HG03066 (cell line): ENCODE results near the gene TASP1.
"Not testable (repeated sequence)": the region's sequence is repeated elsewhere in the genome, so short reads cannot be mapped to it uniquely, and the experiment has no call there.

ENCODE experiments used
- ATAC-seq: cut with Tn5 transposase; IDR thresholded peaks from one replicate; pipeline ENCODE4 v1.9.1; 2021; ENCODE audit warnings: low read depth; ENCODE audit not compliant: unreplicated experiment

Gene TASP1

DNA sequence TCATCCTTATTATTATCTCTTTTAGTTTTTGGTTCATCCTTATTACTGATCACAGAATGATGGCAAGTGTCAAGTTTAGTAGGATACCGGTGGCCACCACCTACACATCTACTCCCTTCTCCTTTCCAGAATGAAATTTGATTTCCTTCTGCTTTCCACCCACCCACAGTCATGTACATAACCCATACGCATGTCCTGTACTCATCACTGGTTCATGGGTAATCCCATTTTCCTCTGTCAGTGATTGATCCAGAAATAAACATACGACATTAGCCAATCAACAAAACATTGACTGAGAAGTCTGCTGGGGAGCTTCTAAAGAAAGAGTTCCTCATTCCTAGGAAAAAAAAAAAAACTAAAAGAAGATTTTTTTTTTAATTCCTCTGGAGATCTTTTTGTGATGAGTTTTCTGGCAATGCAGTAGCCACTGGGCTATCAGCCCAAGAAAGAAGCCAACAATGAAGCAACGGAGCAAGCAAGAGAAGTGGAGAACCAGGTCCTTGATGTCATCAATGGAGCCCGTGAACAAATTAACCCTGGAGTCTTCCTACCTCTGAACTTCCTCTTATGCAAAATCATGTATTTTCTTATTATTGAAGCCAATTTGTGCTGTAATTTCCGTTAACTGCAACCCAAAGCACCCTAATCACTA is 127.8 kb downstream of the TASP1 start:
- ATAC-seq = no peak

GRCh38 chr20:13507646-13508045 is 131.1 kb downstream of the TASP1 start:
- ATAC-seq = no peak

- no peak for ATAC-seq
Observed at GRCh38 chr20:13501500-13501899, 137.2 kb downstream of the TASP1 start.

DNA sequence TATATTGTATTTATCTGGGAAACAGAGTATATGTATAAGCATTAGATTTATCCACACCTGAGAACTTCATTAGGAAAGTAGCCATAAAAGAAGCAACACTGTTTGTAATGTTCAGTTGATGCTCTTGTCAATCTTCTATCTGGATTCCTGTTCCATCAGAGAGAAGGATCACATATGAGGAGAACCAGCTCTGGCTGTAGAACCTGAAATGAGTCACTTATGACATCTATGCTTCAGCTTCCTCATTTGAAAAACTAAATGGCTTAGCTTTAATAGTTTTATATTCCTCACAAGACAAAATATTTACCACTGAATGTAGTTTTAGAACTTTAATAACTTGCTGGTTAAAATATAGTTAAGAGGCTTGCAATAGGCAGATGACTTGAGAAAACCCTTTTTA is 144.7 kb downstream of the TASP1 start:
- ATAC-seq = no peak

- ATAC-seq = no peak
Observed at GRCh38 chr20:13493143-13493542, 145.6 kb downstream of the TASP1 start.

- ATAC-seq = no peak
Observed at GRCh38 chr20:13492001-13492481, 146.7 kb downstream of the TASP1 start.

GRCh38 chr20:13487202-13487601 is 151.5 kb downstream of the TASP1 start:
- no peak for ATAC-seq

DNA sequence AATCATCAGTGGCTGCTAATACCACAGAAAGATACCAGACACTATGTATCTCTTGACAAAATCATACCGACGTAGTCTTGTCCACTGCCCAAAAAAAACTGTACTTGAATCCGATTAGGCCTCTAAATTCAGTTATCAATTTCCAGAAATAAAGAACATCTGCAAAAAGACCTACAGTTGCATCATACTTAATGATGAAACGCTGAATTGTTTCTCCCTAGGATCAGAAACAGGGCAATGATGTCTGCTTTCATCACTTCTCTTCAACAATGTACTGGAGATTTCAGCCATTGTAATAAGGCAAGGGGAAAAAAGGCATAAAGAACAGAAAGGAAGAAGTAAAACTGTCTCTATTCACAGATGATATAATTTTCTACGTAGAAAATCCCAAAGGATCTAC is 152.0 kb downstream of the TASP1 start:
- no peak for ATAC-seq

DNA sequence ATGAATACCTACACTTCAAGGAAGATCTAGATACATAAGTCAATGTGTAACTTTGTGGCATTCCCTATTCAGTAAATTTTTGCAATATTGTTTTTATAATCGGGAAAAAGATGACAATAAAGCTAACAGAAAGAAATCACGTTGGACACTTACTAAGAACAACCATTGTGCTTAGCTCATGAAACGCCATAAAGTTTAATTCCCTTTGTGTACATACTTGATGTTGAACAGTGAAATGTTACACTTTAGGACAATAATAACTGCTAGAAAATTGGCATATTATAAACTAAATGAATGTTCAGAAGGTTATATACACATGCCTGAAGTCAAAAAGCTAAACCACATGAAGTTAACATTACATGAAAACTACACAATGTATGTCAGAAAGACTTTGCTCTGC is 153.2 kb downstream of the TASP1 start:
- no peak for ATAC-seq

DNA sequence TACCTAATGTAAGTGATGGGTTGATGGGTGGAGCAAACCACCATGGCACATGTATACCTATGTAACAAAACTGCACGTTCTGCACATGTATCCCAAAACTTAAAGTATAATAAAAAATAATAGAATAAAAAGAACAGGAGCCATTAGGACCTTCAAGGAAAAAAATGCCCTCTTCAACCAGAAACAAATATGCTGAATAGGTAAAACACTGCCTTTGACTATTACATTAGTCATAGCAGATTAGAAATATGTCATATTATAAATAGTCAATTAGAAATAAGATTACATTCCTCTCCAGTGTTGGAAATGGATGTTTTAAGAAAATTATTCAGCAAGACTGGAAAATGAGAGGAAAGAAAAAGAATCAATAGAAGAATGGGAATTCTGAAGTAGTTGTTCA is 153.7 kb downstream of the TASP1 start:
- ATAC-seq = not testable (repeated sequence)

DNA sequence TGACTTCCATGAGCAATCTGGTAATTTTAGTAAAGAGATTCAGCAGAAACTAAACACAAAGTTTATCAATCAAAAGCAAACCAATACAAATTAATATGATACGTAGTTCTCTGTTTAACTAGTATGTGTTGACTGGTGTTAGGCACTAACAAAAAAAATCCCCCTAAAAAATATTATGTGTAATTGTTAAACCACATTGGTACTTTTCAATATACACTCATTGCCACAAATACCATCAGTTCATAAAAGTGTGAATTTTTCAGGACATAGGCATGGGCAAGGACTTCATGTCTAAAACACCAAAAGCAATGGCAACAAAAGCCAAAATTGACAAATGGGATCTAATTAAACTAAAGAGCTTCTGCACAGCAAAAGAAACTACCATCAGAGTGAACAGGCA is 155.3 kb downstream of the TASP1 start:
- ATAC-seq = not testable (repeated sequence)

DNA sequence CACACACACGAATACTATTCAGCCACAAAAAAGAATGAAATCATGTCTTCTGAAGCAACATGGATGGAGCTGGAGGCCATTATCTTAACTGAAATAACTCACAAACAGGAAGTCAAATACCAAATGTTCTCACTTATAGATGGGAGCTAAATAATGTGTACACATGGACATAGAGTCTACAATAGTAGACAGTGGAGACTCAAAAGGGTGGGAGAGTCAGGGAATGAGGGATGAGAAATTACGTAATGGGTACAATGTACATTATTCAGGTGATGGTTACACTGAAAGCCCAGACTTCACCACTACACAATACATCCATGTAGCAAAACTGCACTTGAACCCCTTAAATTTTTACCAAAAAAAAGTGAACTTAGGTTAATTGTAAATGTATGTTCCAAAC is 160.4 kb downstream of the TASP1 start:
- no peak for ATAC-seq

- ATAC-seq = no peak
Observed at GRCh38 chr20:13474467-13474866, 164.3 kb downstream of the TASP1 start.

DNA sequence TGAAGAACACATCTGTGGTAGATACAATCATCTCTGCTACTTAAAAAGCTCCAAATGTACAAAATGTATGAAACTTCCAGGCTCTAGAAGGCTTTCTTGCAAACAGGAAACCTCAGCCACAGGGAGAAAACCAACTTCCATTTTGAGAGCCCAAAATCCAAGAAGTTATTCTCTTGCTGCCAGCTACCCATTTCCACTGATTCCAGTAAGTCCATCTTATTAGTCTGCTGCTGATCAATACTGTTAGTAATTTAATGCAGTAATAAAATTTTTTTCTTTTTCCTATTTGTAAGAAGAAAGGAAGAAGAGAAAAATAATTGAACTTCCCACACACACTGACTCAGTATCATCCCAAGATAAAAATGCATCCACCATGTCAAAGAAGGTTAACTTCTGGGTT is 169.5 kb downstream of the TASP1 start:
- no peak for ATAC-seq

- no peak for ATAC-seq
Observed at GRCh38 chr20:13468166-13468565, 170.6 kb downstream of the TASP1 start.

DNA sequence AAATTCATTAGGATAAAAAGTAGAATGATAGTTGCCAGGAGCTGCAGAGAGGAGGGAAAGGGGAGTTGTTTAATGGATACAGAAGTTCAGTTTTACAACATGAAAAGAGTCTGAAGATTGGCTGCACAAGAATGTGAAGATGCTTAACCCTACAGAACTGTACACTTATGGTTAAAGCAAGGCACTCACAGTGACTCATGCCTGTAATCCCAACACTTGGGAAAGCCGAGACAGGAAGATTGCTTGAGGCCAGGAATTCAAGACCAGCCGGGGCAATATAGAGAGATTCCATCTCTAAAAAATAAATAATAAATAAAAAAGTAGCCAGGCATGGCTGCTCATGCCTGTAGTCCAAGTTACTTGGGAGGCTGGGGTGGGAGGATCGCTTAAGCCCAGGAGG is 174.0 kb downstream of the TASP1 start:
- ATAC-seq = no peak

DNA sequence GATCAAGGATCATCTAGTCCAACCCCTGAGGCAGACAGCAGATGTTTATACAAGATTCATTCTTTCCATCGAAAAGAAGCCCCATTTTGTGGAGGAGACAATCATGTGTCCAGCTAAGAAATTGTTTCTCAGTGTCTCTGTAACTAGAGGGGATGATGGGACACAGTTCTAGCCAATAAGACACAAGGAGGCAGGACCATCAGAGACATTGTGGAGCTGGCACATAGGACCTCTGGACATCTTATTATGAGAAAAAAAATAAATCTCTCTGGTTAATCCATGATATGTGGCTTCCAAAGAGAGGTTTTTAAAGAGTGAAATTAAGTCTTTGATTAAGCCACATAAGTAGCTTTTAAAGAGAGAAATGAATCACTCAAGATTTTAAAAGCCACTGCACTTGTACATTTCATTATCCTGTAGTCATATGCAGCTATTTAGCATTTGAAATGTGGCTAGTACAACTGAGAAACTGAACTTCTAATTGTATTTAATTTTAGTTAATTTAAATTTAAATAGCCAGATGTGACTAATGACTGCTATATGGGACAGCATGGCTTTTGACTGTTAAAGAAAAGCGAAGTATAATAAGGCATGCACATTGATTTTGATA is 176.8 kb downstream of the TASP1 start:
- ATAC-seq = no peak

- ATAC-seq = peak; percentile 90
Observed at GRCh38 chr20:13458860-13459451, 179.8 kb downstream of the TASP1 start.

DNA sequence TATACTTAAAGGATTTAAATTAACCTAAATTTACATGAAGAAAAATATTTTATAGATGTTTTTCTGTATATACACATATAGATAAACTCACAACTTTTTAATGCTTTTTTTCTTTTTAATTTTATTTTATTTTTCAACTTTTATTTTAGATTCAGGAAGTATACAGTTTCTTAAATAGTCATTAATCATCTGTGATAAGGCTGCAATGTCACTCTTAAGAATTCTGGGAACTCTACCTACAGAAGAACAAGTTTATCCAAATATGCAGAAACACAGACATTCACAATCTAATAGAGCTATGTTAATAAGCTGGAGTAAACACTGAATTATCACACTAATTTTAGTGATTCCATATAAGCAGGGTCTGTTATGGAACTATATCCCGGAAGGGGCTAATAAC is 181.2 kb downstream of the TASP1 start:
- ATAC-seq = no peak

- ATAC-seq = no peak
Observed at GRCh38 chr20:13455713-13456112, 183.0 kb downstream of the TASP1 start.

- ATAC-seq = no peak
Observed at GRCh38 chr20:13453367-13453766, 185.4 kb downstream of the TASP1 start.

DNA sequence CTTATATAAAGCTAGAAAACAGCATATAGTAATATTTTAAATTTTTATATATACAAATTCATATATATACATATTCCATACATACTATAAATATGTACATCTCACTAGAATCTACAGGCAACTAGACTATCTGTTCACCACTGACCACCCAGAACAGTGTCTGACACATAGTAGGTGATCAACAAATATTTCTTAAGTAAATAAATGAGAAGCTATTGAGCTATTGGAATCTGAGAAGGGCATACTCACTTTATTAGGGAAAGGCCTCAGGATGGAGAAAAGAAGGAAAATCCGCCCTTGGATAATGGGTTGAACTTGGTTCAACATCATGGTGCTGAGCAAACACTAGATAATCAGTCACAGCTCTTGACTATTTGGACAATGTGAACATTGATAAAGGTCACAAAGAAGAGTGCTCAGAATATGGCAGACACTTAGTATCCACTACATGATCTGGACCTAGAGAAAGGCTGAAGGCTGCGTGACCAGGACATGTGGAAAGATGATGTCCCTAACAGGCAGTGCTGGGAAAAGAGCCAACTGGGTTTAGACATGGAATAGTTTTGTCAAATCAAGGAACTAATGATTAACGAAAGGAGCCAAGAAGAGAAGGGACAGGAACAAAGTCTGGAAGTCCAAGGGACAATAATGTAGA is 186.1 kb downstream of the TASP1 start:
- ATAC-seq = no peak
